CD4-positive, alpha-beta T cell treated with Interleukin-4 for 4 hours (primary cell): ENCODE measurements around the gene SERPIND1.
"Not testable (repeated sequence)": the region's sequence is repeated elsewhere in the genome, so short reads cannot be mapped to it uniquely, and the experiment has no call there.

Experiments
- DNase-seq: peaks from one replicate; pipeline ENCODE4 v3.0.0-alpha.2; 2020

Gene SERPIND1

DNA sequence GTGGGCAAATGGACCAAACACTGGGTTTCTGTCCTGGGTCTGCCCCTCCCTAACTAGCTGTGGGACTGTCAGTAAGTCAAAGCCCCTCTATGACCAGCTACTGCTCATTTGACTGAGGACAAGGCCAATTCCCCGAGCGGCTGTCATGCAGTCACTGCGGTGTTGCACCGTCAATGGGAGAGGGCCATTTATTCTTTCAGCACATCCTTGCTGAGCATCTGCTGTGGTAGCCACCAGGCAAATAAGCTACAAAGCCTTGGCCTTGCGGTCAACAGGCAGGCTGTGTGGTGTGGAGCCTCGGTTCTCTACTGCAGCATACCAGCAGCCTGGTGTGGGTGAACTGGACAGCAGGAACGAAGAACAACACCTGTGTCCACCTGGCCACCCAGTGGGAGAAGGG lies 25.8 kb upstream of the SERPIND1 start:
- DNase-seq = no peak

DNA sequence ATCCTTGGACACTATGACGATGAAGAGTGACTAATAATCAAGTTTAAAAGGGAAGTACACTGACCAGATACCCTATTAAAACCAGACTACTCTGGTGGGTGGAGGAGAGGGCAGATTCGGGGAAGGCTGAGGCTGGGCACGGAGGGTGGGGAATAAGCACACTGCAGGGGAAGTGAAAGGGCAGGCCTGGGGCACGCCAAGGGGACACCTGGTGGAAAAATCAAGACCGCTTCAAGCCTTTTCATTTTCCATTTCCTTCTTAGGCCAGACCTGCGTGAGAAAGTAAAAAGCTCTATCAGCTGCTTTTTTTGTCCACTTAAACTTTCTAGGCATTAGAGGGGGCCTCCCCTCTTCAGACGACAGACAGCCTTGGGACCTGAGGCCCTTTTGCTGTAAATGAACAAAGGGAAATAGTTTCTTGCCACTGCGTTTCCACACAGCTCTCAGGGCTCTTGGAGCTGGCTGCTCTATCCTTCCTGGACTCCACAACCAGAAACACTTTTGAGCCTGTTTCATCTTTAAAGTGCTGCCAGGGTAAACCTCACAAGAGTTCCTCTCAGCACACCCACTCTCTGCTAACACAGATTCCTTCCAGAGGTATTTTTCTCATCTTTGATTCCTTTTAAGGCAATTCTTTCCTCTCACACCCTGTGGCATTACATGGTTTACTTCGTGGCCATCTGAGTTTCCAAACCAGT lies 25.0 kb upstream of the SERPIND1 start:
- no peak for DNase-seq

DNA sequence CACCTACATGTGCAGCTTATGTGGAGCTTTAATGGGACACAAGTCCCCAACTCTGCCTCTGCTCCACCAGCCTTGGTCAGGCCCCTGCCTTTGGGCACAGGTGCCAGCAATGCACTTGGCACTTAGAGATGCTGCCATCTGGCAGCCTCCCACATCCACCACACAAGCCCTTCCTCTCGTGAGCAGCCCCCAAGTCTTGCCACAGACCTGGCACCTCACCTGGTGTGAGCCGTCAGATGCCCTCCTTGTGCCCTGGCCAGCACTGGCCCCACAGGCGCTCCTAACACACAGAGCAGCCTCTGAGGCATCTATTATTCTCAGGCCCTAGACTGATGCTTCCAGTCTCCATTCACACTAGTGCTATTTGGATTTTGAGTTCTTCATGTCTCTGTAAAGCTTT lies 24.5 kb upstream of the SERPIND1 start:
- no peak for DNase-seq

- peak; percentile 49 for DNase-seq
These were observed 23.3 kb upstream of the SERPIND1 start for GRCh38 chr22:20750461-20751184.

GRCh38 chr22:20751185-20751851 lies 22.6 kb upstream of the SERPIND1 start:
- DNase-seq = no peak

- DNase-seq = no peak
These were observed 21.7 kb upstream of the SERPIND1 start for GRCh38 chr22:20752104-20752741.

DNA sequence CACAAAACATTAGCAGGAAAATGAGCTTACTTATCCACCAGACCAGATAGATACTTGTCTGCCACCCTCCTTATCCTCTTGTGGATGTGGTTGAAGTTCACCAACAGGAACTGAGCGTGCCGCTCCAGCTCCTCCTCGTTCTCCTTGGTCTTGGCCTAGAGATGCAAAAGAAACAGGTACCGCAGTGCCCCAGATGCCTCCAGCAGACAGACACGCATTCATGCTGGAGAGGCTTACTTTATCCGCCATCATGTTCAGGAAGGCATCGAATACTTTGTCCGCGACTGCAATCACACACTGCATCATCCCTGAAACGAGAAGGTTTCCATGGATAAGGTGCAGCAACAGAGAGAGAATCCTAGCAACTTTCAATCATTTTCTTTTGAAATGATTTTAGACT lies 21.0 kb upstream of the SERPIND1 start:
- DNase-seq = no peak

GRCh38 chr22:20756846-20757245 lies 17.1 kb upstream of the SERPIND1 start:
- no peak for DNase-seq

DNA sequence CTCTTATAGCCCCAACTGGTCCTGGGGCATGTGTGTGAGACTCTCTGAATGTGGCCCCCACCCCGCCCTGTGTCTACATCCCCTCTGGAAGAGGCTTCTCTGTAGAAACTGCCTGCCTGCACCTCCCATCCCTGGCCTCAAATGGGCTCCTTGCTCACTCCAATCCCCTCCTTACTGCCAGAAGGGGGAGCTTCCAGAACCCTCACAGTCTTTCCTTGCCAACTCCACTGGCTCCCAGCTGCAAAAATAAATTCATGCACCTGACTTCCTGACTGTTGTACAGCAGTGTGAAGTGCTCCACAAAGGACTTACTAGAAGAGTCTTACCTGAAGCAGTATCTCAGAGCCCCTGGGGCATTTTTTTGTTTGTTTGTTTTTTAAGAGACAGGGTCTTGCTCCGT lies 15.2 kb upstream of the SERPIND1 start:
- DNase-seq = no peak

GRCh38 chr22:20760084-20760483 lies 13.8 kb upstream of the SERPIND1 start:
- DNase-seq = no peak

DNA sequence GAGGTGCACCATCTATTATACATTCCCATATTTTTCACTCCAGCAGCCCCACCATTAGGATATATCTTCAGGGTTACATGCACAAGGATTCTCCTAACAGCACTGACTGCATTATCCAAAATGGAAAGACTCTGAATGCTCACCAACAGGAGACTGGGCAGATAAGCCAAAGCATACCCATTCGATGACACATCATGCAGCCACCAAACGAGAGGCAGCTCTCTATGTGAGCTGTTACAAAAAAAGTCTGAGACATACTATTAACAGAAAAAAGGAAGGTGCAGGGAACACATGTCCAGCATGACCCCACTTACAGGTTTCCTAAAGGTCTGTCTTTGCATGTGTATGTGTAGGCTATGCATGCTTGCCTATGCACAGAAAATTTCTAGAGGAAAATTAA lies 12.4 kb upstream of the SERPIND1 start:
- DNase-seq = no peak

GRCh38 chr22:20762233-20762796 lies 11.6 kb upstream of the SERPIND1 start:
- DNase-seq = no peak

GRCh38 chr22:20763630-20764470 lies 10.1 kb upstream of the SERPIND1 start:
- no peak for DNase-seq

- no peak for DNase-seq
These were observed 9.5 kb upstream of the SERPIND1 start for GRCh38 chr22:20764471-20764720.

DNA sequence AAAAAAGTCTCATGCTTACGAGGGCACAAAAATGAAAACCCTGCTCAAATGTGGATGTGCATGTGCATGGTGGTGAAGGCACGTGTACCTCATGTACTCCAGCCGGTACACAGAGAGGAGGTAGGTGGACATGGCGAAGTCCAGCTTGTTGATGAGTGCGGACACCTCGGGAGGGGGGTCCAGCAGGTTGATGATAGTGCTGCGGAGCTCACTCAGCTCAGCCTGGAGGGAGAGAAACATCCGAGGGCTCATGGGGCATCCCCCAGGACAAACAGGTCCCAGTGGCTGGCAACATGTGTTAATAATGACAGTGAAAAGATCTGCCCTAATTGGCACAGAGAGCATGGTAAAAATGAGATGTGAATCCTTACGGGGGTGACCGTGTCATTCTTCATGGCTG lies 9.2 kb upstream of the SERPIND1 start:
- no peak for DNase-seq

GRCh38 chr22:20765938-20766337 lies 8.0 kb upstream of the SERPIND1 start:
- DNase-seq = no peak

GRCh38 chr22:20766530-20766929 lies 7.4 kb upstream of the SERPIND1 start:
- DNase-seq = no peak

GRCh38 chr22:20769496-20769826 lies 4.5 kb upstream of the SERPIND1 start:
- not testable (repeated sequence) for DNase-seq

DNA sequence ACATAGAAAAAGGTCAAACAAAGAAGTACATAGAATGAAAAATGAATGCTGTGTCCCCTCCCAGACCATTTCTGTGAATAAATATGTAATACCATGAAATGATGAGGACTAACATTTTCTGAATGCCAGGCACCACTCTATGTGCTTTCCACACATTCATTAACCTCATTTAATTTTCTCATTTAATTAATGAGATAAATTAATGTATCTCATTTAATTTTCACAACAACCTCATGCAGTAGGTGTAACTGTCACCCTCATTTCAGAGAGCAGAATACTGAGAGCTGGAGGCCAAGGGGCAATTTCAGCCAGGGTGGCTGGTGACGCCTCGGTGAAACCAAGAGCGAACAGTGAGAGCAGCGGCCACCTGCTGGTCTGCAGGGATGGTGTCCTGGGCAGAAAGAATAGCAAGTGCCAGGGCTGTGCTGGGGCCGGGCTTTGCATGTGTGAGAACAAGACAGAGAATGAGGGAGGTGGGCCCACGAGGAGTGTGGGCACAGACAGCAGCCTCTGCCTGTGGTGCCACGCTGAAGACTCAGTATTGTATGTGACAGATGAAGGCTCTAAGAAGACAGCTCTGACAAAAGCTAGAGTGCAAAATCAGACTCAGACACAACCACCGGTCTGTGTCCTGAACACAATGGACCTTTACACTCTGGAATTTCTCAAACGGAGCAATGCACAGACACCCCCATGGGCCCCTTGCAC lies 1.8 kb upstream of the SERPIND1 start:
- no peak for DNase-seq

GRCh38 chr22:20774882-20775281 lies 969 bp downstream of the SERPIND1 start:
- no peak for DNase-seq

- no peak for DNase-seq
These were observed 1.5 kb downstream of the SERPIND1 start for GRCh38 chr22:20775342-20775895.
